WTC11 (cell line): ENCODE data around the gene ZNF80.

ENCODE experiments used
- ATF3 ChIP-seq: sonication (generic); formaldehyde crosslinking; conservative IDR thresholded peaks from 2 replicates; pipeline ENCODE4 v1.8.1; 2022; ENCODE audit warnings: mild to moderate bottlenecking, missing genetic modification reagents
- CTCF ChIP-seq: fragments of 200-600 bp; IDR thresholded peaks from 2 replicates; pipeline ENCODE4 v1.8.0; 2022; ENCODE audit warnings: antibody characterized with exemption
- PRDM15 ChIP-seq: sonication (generic); formaldehyde crosslinking; IDR thresholded peaks from 2 replicates; pipeline ENCODE4 v1.8.0; 2022; ENCODE audit warnings: missing genetic modification reagents

GRCh38 chr3:114218578-114219185 lies 18.7 kb downstream of the ZNF80 start:
- no peak for TF ChIP-seq CTCF
- TF ChIP-seq ATF3 (CRISPR knock-in tag), result no peak
- no peak for TF ChIP-seq PRDM15 (CRISPR knock-in tag)
